HG02938 (cell line): ENCODE results near the gene CEP85L.

Experiments used
- ATAC-seq: cut with Tn5 transposase; IDR thresholded peaks from one replicate; pipeline ENCODE4 v1.9.1; 2021; ENCODE audit warnings: mild to moderate bottlenecking, moderate library complexity; ENCODE audit not compliant: unreplicated experiment

The CEP85L gene

DNA sequence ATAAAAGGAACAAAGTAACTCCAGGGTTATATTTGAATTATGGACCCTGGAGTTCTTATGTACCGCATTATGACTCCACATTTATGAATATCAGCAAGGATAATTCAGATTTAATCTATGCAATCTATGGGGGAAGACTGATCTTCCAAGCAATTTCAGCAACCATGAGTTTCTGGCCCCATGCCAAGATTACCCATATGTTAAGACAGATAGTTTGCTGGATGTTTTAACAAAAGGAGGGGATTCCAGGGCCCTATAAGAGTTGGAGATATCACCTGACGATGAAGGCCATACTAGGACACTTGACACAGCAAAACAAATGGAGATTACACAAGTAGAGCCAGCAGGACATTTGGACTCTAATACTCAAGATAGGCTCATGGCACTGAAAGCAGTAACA is 149.2 kb downstream of the CEP85L start:
- no peak for ATAC-seq

DNA sequence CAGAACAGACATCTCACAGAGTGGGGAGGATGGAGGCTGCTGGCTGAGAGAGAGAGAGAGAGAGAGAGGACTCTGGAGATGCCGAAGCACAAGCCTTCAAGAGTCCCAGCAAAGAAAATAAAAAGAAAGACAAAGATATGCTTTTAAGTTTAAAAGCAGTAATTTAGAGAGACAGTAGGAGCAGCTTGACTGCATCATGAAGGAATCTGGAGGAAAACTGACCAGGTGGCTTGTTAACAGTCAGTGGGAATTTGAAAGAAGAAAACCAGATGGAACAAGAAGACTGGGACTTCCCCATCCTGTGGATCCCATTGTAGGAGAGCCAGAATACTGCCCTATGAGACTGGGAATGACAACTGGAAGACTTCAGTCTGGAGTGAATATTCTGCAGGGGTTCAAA is 149.6 kb downstream of the CEP85L start:
- ATAC-seq, result no peak

DNA sequence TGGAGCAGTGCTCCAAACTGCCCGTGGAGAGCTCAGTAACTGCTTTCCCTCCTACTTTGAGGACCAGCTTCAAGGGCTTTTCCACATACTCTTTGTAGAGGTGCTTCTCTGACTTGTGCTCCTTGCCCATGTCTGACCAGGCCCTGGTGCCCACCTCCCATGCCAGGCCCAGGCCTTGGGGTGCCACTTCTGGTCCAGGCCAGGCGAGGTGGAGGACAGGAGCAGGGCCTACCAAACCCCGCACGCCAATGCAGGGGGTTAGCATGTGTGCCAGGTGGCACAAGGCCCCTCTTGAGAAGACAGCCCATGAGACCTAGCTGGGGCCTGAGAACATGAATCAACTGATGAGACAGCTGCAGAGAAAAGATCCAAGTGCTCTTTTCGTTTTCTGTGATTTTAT is 150.3 kb downstream of the CEP85L start:
- no peak for ATAC-seq

DNA sequence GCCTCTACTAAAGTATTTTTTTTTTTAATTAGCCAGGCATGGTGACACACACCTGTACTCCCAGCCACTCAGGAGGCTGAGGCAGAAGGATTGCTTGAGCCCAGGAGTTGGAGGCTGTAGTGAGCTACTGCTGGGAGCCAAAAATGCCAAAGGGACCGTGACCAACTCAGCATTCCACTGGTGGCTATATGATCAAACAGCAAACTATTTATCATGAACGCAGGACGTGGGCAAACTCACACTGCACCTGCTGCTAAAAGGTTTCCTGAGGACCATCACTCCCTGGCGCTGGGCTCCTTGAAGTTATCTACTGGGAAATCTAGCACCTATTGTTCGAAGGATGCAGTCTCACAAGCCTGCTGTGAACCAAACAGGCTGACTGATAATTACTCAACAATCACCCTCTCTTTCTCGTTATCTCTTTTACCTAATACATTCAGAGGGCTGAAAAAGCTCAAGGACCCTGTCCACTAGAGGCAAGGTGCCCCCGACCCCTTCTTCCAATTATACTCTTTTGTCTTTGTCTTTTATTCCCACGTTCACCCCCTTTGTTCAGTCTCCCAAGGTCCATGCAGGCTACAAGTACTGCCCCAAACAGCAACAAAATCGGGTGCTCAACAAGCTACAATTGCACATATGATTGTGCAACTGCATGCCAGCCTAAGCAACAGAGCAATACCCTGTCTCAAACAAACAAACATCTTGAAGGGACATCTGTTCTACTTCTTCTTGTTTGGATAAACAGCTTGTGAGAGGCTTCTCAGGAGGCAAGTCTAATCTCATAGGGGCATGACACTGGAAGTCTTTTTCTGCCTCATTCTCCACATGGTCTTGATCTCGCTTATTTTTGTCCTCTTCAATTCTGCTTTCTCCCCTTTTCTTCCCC is 151.0 kb downstream of the CEP85L start:
- no peak for ATAC-seq

DNA sequence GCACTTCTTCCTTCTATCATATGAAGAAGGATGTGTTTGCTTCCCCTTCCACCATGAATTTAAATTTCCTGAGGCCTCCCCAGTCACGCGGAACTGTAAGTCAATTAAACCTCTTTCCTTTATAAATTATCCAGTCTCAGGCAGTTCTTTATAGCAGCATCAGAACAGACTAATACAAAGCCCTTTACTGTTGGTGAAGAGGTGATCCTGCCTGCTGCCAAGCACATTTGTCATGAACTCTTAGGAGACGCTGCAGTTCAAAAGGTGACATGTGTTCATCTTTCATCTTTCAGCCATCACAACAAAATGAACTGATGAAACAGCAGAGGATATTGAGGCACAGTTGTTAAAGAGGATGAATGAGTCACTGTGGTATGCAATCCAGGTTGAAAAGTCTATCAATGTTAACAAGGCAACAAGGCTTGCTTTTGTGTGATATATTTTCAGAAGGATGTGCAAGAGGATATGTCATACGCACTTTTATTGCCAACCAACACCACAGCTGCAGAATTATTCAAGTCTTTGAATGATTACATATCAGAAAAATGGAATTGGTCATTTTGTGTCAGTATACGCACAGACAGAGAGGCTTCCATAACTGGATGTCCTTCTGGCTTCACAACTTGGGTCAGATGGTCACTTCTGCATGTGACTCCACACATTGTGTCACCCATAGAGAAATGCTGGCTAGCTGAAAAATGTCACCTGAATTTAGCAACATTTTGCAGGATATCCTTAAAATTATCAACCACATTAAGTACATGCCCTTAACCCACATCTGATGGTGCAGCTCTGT is 155.7 kb downstream of the CEP85L start:
- ATAC-seq, result no peak

DNA sequence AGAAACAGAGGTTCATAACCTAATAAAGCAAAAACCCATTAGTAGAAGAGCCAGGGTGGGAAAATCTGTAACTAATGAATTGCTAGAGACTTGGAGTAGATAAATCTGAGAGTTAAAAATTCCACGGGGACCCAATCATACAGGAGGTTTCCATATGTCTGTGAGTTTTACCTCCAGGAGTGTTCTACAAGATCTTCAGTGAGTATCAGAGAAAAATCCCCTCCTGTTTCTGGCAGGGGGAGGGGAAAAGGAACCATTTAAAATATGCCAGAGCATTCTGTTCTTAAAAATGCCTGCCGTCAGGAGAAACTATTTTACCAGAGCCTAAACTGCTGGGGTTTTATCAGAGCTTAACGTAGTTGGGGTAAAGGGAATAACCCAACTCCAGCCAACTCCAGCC is 157.3 kb downstream of the CEP85L start:
- ATAC-seq, result no peak

DNA sequence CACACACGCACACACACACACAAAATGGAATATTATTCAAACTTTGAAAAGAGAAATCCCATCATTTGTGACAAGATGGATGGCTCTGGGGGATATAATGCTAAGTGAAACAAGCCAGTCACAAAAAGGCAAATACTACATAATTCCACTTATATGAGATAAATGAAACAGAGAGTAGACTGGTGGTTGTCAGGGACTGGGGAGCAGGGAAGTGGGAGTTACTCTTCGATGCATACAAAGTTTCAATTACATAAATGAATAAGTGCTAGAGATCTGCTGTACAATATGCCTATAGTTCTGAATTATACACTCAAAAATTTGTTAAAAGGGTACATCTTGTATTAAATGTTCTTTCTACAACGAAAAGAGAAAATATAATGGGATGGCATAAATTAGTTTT is 161.4 kb downstream of the CEP85L start:
- no peak for ATAC-seq

DNA sequence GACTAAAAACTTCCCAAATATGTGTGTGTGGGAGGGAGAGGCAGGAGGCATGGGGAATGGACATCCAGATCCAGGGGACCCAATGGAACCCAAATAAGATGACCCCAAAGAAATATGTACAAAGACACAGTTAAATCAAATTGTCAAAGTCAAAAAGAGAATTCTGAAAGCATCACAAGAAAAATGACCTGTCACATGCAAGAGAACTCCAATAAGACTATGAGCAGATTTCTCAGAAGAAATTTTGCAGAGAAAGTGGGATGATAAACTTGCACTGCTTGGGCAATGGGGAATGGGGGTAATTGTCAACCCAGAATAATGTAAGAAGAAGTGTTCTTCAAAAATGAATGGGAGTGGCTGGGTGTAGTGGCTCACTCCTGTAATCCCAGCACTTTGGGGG is 162.8 kb downstream of the CEP85L start:
- ATAC-seq, result no peak

DNA sequence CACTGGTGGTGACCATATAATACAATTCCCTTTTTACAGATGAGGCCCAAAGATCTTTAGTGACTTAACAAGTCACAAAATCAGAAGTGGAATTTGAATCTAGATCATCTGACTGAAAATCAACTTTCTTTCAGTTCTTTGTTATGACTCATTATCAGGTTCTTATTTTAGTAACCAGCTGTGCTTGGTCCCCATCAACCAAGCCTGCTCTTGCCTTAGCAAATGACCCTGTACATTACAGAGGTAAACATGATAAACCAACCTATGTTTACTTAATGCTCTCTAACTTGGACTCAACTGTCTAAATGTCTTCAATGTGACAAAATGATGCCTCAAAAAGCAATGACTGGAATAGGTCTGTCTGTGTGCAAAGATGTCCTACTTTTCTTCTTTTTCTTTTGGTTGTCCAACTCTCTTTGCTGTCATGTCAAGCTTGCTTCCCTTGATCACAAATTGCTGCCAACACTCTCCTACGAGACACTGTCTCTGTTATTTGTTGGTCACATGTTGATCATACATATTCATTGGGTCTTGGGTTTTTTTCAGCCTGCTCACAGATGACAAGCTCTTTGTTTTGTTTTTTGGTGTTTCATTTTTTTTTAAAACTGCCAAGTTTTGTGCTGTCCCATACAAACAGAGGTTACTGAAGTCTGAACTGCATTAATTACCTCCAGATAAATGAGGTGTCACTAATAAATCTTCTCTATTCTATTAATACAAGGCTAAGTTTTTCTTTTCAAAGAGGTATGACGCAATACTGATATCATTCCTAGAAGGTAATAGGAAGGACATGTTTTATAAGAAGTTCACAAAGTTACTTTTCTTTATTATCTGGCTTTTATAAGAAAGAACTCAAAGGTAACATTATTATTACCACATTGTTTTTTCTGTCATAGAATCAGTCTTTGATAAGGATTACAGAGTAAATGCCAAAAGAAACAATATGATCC is 165.5 kb downstream of the CEP85L start:
- peak; percentile 95 for ATAC-seq

DNA sequence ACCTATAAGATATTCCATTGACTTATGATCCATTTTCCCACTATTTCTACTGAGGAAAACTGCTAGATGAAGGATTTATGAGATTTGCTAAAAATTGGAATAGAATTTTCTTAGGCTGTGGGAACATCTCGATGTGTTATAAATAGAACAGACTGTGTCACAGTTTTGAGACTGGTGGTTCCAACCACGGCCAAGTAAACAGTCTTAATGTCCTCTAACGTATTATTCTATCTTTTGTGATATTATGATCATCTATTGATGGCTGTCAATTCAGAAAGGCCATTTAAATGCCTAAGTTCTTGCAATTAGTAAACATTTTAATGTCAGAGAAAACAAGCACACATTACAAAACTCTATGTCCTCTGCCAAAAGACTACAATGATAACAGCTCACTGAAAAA is 174.8 kb downstream of the CEP85L start:
- no peak for ATAC-seq

DNA sequence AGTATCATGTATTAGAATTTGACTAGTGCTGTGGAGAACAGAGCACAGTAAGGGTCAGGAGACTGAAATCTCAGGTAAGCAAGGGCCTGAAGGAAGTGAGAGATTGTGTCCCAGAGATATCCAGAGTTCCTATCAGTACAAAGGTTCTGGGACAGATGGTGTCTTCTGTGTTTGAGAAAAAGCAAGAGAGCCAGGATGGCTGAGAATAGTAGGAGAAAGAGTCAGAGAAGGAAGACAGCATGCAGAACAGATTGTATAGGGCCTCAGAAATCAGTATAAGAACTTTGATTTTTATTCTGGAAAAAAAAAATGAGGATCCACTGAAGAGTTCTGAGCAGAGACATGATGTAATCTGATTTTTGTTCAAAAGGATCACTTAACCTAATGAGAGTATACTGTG is 178.1 kb downstream of the CEP85L start:
- no peak for ATAC-seq

DNA sequence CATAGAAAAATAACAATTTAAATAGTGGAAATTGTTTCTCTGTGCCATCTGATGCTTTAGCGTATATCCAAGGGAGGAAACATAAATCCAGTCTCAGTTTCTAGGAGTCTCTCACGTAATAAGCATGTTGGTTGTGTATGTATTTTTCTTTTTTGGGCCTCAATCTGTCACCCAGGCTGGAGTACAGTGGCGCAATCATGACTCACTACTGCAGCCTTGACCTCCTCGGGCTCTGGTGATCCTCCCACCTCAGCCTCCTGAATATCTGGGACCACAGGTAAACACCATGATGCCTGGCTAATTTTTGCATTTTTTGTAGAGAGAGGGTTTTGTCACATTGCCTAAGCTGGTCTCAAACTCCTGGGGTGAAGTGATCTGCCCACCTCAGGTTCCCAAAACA is 181.9 kb downstream of the CEP85L start:
- ATAC-seq, result no peak

DNA sequence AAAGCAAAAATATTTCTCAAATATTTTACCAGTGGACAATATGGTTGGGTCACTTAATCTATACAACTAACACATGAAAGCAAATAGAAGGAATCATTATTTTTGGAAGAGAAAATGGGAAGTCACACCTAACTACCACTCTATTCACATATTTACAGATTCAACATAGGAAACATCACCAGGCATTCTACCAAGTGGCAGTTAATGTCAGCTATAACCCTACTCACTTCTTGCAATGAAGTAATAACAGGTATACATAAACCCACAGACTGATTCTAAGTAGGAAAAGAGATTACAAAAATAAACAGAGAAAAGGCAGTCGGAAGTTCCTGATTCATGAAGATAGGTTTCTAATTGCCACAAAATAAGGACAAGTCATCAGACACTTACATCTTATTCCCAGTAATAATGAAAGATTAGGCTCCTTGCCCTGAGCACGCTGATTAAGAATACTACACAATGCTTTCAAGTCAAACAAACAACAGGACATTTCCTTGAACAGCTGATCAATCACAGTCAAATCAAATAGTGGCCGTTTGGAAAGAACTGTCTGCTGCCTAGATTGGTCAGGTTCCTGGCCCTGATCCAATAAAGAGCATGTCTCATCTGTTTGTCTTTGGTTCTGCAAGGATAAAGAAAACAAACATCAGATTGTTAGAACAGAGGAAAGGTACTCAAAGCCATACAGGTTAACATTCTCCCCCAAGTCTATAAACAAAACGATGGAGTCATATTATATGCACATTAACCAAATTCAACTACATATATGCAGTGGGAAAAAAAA is 182.5 kb downstream of the CEP85L start:
- ATAC-seq, result no peak

DNA sequence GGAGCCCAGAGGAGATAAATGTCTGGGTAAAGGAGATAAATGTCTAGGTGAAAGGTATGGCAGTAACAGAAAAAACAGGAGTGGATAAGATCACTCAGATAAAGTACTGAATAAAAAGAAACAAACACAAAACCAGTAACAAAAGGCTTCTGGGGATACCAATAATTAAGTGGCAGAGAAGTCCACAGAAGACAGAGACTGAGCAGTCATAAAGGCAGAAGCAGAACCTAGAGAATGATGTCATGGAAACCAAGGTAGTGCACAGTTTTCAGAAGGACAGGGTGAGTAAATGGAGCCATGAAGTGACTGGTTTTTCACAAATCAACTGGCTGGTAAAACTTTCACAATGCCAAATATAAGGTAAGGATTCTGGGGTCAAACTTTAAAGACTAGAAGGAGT is 184.2 kb downstream of the CEP85L start:
- ATAC-seq, result peak; percentile 86

DNA sequence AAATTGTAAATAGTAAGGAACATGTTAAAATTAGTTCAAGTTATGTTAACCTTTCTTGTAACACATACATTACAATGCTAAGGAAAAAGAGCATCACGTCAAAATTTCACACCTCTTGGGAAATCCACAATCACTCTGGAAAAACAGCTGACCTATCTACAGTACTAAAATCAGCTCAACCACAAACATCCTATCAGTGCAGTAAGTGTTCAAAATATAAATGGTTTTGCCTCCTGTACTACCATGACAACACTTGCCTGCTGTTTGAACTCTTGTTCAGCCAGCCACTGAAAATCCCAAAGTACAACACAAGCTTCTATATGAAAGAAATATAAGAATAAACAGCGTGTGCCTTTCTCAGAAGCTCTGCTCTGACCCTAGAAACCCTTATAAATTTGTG is 186.8 kb downstream of the CEP85L start:
- no peak for ATAC-seq

DNA sequence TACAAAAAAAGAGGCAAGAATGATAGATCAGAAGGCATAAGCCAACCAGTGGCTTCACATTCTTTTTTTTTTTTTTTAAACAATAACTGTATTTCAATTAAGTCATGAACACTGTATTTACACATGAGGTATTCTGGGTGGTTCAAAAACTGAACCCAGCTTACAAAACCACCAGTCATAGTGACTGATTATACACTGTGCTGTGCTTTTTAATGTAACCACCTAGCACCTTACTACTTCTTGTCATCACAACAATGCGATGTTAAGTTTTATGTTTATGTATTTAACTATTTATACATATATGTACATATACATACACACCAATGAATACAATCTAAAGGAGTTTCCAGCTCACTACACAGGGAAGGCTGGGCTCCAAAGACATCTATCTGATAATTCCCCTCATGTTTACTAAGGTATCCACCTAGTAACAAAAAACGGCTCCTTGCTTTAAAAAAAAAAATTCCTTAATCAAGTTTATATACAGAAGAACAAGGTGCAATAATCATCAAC is 190.4 kb downstream of the CEP85L start:
- ATAC-seq, result no peak

DNA sequence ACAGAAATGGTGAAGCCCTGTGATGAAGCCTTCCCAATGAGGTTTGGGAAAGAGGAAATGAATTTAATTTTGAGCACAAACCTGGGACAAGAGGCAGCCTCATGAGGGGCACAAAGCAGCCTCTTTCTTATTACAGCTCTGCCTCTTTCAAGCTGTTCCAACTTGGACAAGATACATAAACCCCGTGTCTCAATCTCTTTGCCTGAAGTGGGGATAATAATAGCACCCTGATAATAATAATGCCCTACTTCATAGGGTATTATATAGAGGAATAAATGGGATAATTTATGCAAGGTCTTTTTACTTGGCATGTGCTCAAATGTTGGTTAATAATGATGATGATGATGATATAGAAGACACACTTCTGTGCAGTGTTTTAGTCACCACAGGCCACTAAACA is 194.4 kb downstream of the CEP85L start:
- ATAC-seq, result no peak

DNA sequence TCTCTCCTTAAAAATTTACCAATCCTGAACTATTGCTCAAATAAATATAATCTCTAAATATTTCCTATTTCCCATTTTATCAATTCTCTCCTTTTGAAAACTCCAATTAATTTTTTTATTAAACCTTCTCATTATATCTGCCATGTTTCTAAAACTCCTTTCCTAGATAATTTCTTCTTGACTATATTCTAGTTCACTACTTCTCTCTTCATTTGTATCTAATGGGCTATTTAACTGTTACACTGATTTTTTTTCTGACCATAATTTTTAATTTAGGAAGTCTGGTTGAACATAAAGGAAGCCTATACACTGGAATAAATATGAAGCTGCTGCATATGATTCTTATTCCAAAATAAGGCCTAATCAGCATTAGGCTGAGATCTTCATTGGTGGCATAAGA is 199.6 kb downstream of the CEP85L start:
- ATAC-seq, result no peak

DNA sequence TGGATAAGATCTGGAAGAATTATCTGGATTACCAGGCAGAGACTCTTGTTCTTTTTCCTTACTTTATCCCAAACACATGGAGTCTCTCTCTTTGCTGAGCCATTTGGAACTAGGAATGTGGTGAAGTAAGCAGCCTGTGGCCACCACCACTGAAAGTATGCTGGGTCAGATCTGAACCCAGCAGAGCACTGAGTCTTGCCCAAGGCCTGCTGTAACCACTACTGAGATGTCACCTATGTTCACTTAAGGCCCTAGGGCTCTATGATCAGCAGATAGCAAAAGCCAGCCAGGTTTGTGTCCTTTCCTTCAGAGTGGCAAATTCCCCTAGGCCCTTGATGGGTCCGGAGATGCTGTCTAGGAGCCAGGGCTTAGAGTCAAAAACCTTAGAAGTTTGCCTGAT is 206.6 kb downstream of the CEP85L start:
- ATAC-seq, result peak; percentile 70

DNA sequence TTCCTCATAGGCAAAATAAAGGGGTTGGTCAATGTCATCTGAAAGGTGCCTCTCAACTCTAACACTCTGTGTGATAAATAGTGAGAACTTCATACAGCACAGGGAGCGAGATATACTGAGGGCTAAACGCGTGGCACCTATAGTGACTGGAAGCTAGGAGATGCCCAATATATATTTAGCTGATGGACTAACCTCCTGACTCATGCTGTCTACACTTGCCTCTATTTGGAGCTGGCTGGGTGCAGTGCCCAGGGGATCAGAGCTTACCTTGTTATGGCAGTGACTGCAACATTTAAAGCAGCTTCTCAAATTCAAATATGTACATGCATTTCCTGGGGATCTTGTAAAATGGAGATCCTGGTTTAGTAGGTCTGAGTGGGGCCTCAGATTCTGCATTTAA is 214.9 kb downstream of the CEP85L start:
- no peak for ATAC-seq
